Activated CD8-positive, alpha-beta T cell treated with anti-CD3 and anti-CD28 coated beads for 36 hours (primary cell): ENCODE results near the gene NUP210L. TPM values are rescaled to one million over a fixed set of nuclear protein-coding genes. Genes with fewer than 3 reads are reported as not detected.
"Not testable (repeated sequence)": the region's sequence is repeated elsewhere in the genome, so short reads cannot be mapped to it uniquely, and the experiment has no call there.

ENCODE experiments used
- ATAC-seq: fragments of 200-7000 bp; cut with Tn5 transposase; one replicate; pipeline ENCODE4 v1.10.0; 2021; ENCODE audit warnings: mild to moderate bottlenecking, moderate library complexity
- CTCF ChIA-PET: fragments of 350-600 bp; sonication (Branson Sonifier 250); formaldehyde crosslinking; loops from one replicate; lab custom pipeline; 2021; ENCODE audit warnings: antibody characterized with exemption; lab: Charles Lee
- POLR2A ChIA-PET: fragments of 350-600 bp; sonication (Branson Sonifier 250); formaldehyde crosslinking; loops from one replicate; lab custom pipeline; 2021; ENCODE audit warnings: antibody characterized with exemption; lab: Charles Lee
- DNase-seq: peaks from one replicate; pipeline ENCODE4 v3.0.0-alpha.2; 2020
- H3K27ac Mint-ChIP-seq: one replicate; pipeline ENCODE4 v1.8.0; 2021; ENCODE audit warnings: mild to moderate bottlenecking, mixed read lengths
- H3K27me3 Mint-ChIP-seq: one replicate; pipeline ENCODE4 v1.8.0; 2021; ENCODE audit warnings: mixed read lengths
- H3K36me3 Mint-ChIP-seq: one replicate; pipeline ENCODE4 v1.8.0; 2021; ENCODE audit warnings: low read depth, mixed read lengths
- H3K4me1 Mint-ChIP-seq: one replicate; pipeline ENCODE4 v1.8.0; 2021; ENCODE audit warnings: low read depth, mixed read lengths
- H3K4me3 Mint-ChIP-seq: one replicate; pipeline ENCODE4 v1.8.0; 2021; ENCODE audit warnings: mild to moderate bottlenecking, moderate library complexity, mixed read lengths
- H3K9me3 Mint-ChIP-seq: one replicate; pipeline ENCODE4 v1.8.0; 2021; ENCODE audit warnings: mixed read lengths
- intact Hi-C: fragments of 100-400 bp; cut with micrococcal nuclease; formaldehyde crosslinking; loops from one replicate; pipeline ENCODE4 v1.10.0; 2022
- total RNA-seq, 2 experiments: library from RNA; stranded (reverse); gene quantifications; one replicate each; pipeline ENCODE4 v1.2.3, GENCODE V29; 2021
- TF ChIP-seq, protein P1 (sequence below): fragments of 200-600 bp; IDR thresholded peaks from one replicate; pipeline ENCODE4 v1.8.0; 2022; ENCODE audit warnings: antibody characterized with exemption, mild to moderate bottlenecking

The NUP210L gene
- total RNA-seq, 2 experiments from 2014 or later, result 0.07 TPM; not detected in 1

- DNase-seq, result no peak
- no peak overlapping the region for H3K27ac Mint-ChIP-seq
- POLR2A ChIA-PET, result no interaction called here
- intact Hi-C loops, result no loop called here
- no peak overlapping the region for H3K4me3 Mint-ChIP-seq
- H3K27me3 Mint-ChIP-seq, result no peaks in the 10 kb centered on the region
- no peak for ATAC-seq
- TF ChIP-seq, protein P1, sequence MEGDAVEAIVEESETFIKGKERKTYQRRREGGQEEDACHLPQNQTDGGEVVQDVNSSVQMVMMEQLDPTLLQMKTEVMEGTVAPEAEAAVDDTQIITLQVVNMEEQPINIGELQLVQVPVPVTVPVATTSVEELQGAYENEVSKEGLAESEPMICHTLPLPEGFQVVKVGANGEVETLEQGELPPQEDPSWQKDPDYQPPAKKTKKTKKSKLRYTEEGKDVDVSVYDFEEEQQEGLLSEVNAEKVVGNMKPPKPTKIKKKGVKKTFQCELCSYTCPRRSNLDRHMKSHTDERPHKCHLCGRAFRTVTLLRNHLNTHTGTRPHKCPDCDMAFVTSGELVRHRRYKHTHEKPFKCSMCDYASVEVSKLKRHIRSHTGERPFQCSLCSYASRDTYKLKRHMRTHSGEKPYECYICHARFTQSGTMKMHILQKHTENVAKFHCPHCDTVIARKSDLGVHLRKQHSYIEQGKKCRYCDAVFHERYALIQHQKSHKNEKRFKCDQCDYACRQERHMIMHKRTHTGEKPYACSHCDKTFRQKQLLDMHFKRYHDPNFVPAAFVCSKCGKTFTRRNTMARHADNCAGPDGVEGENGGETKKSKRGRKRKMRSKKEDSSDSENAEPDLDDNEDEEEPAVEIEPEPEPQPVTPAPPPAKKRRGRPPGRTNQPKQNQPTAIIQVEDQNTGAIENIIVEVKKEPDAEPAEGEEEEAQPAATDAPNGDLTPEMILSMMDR, result no peak
- no peaks in the 10 kb centered on the region for H3K4me1 Mint-ChIP-seq
- no peaks in the 10 kb centered on the region for H3K36me3 Mint-ChIP-seq
- CTCF ChIA-PET, result no interaction called here
- no peaks in the 10 kb centered on the region for H3K9me3 Mint-ChIP-seq
Measured at GRCh38 chr1:154019940-154020339, 134.9 kb downstream of the NUP210L start.

GRCh38 chr1:154019269-154019668 is 135.6 kb downstream of the NUP210L start:
- no peak for ATAC-seq
- no peaks in the 10 kb centered on the region for H3K36me3 Mint-ChIP-seq
- ChIA-PET CTCF (no interaction called here), POLR2A (no interaction called here)
- DNase-seq, result no peak
- no peaks in the 10 kb centered on the region for H3K4me1 Mint-ChIP-seq
- TF ChIP-seq, protein P1, result no peak
- intact Hi-C loops, result no loop called here
- no peaks in the 10 kb centered on the region for H3K9me3 Mint-ChIP-seq
- H3K4me3 Mint-ChIP-seq, result no peak overlapping the region
- H3K27ac Mint-ChIP-seq, result no peak overlapping the region
- no peaks in the 10 kb centered on the region for H3K27me3 Mint-ChIP-seq

DNA sequence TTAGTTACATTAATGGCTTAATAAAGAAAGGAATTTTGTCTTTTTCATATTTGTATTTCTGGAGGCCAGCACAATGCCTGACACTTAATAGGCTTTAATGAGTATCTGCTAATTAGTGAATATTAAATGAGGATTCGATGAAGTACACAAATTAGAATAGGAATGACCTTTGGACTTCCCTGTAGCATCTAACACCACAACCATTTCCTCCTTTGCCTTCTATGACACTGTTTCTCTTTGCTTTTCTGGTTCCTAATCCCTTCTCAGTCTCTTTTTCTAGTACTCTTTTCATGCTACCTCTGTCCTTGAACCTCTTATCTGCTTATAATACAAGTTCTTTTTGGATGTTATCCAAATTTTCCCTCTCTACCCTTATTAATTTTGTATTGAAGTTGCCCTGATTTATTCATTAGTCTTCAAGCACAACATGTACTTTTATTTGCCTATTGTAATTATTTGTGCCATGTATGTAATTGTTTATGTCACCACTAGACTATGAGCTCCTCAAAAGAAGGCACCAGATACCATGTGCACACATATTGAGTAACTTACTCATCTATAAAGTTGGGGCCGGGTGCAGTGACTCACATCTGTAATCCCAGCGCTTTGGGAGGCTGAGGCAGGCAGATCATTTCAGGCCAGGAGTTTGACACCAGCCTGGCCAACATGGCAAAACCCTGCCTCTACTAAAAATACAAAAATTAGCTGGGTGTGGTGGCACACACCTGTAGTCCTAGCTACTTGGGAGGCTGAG is 140.5 kb downstream of the NUP210L start:
- ChIA-PET POLR2A (no interaction called here), CTCF (no interaction called here)
- H3K4me3 Mint-ChIP-seq, result no peak overlapping the region
- H3K27me3 Mint-ChIP-seq, result no peaks in the 10 kb centered on the region
- H3K27ac Mint-ChIP-seq, result no peak overlapping the region
- ATAC-seq (no peak), DNase-seq (no peak)
- no peaks in the 10 kb centered on the region for H3K4me1 Mint-ChIP-seq
- intact Hi-C loops, result no loop called here
- H3K36me3 Mint-ChIP-seq, result no peaks in the 10 kb centered on the region
- TF ChIP-seq, protein P1, result no peak
- no peaks in the 10 kb centered on the region for H3K9me3 Mint-ChIP-seq

GRCh38 chr1:154012543-154012942 is 142.3 kb downstream of the NUP210L start:
- ATAC-seq, H3K4me3 Mint-ChIP-seq, H3K36me3 Mint-ChIP-seq, DNase-seq, H3K27ac Mint-ChIP-seq, H3K9me3 Mint-ChIP-seq, intact Hi-C loops, H3K27me3 Mint-ChIP-seq, H3K4me1 Mint-ChIP-seq, CTCF ChIA-PET: not testable (repeated sequence)
- POLR2A ChIA-PET, result interaction anchor here (1.0 kb wide), 1 partner anchor 18 kb away, joined by 3 read pairs; no protein-coding TSS in a partner anchor

- Mint-ChIP-seq H3K9me3 (no peaks in the 10 kb centered on the region), H3K36me3 (no peaks in the 10 kb centered on the region), H3K27ac (no peak overlapping the region), H3K4me3 (no peak overlapping the region), H3K27me3 (no peaks in the 10 kb centered on the region), H3K4me1 (no peaks in the 10 kb centered on the region)
- TF ChIP-seq, protein P1, result no peak
- ChIA-PET CTCF (no interaction called here), POLR2A (interaction anchor here (1.0 kb wide), 1 partner anchor 18 kb away, joined by 3 read pairs; no protein-coding TSS in a partner anchor)
- intact Hi-C loops, result no loop called here
- ATAC-seq, result no peak
- no peak for DNase-seq
Measured at GRCh38 chr1:154012129-154012528, 142.7 kb downstream of the NUP210L start.
